ENCODE measurements around the gene CLSTN3. TPM values are rescaled to one million over a fixed set of nuclear protein-coding genes. Genes with fewer than 3 reads are reported as not detected.

CLSTN3 gene
- total RNA-seq, 1 experiment from 2014 or later = 40.2 TPM

DNA sequence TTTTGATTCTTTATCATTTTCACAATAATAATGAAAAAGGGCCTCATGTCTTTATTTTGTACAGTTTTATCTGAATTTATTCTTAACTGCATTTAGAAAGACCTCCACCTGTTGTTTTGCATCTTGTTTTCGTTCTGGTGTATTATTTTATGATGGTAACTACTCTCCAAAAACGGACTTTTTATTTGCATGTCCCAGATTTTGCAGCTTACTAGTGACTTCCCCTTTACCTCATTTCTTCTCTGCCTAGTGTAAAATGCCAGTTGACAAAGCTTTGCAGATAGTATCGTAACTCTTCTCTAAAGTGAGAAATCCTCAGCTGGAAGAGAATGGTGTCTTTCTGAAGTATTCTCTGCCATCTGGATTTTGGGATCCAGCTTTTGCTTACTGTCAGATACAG, 76.5 kb downstream of the CLSTN3 start:
- TF ChIP-seq, protein P1, sequence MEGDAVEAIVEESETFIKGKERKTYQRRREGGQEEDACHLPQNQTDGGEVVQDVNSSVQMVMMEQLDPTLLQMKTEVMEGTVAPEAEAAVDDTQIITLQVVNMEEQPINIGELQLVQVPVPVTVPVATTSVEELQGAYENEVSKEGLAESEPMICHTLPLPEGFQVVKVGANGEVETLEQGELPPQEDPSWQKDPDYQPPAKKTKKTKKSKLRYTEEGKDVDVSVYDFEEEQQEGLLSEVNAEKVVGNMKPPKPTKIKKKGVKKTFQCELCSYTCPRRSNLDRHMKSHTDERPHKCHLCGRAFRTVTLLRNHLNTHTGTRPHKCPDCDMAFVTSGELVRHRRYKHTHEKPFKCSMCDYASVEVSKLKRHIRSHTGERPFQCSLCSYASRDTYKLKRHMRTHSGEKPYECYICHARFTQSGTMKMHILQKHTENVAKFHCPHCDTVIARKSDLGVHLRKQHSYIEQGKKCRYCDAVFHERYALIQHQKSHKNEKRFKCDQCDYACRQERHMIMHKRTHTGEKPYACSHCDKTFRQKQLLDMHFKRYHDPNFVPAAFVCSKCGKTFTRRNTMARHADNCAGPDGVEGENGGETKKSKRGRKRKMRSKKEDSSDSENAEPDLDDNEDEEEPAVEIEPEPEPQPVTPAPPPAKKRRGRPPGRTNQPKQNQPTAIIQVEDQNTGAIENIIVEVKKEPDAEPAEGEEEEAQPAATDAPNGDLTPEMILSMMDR (IDR thresholded peaks at IDR 0.05; ENCODE audit: insufficient read depth in 1 of 2, low read depth in 1 of 2, low read length in 1 of 2, severe bottlenecking in 1 of 2, unreplicated experiment in 1 of 2) = no peak
- POLR2A ChIA-PET = no interaction called here
- no peaks in the 10 kb centered on the region for H3K4me1 ChIP-seq
- Mint-ChIP-seq H3K4me3 (ENCODE audit: unreplicated experiment) (no peak overlapping the region), H3K4me1 (ENCODE audit: low read depth, unreplicated experiment) (no peaks in the 10 kb centered on the region), H3K27me3 (ENCODE audit: insufficient read depth, unreplicated experiment) (no peaks in the 10 kb centered on the region), H3K36me3 (ENCODE audit: insufficient read depth, unreplicated experiment) (peaks cover 78% of the 10 kb centered on the region), H3K9me3 (ENCODE audit: unreplicated experiment) (no peaks in the 10 kb centered on the region), H3K27ac (ENCODE audit: unreplicated experiment) (no peak overlapping the region)
- intact Hi-C loops (cut with micrococcal nuclease; ENCODE audit: unreplicated experiment) = no loop called here
- no peaks in the 10 kb centered on the region for H3K9me3 ChIP-seq
- BruUV-seq (replicated peaks) = no TSS peak
- DNase-seq = no peak
- CTCF ChIA-PET = no interaction called here
- H3K36me3 ChIP-seq (ENCODE audit: control insufficient read depth, insufficient read depth, low read length) = peaks cover 12% of the 10 kb centered on the region
- H3K4me3 ChIP-seq (ENCODE audit: low read depth, low read length) = no peak overlapping the region
- no peaks in the 10 kb centered on the region for H3K27me3 ChIP-seq (replicated peaks; ENCODE audit: control insufficient read depth, insufficient read depth, low read length)

DNA sequence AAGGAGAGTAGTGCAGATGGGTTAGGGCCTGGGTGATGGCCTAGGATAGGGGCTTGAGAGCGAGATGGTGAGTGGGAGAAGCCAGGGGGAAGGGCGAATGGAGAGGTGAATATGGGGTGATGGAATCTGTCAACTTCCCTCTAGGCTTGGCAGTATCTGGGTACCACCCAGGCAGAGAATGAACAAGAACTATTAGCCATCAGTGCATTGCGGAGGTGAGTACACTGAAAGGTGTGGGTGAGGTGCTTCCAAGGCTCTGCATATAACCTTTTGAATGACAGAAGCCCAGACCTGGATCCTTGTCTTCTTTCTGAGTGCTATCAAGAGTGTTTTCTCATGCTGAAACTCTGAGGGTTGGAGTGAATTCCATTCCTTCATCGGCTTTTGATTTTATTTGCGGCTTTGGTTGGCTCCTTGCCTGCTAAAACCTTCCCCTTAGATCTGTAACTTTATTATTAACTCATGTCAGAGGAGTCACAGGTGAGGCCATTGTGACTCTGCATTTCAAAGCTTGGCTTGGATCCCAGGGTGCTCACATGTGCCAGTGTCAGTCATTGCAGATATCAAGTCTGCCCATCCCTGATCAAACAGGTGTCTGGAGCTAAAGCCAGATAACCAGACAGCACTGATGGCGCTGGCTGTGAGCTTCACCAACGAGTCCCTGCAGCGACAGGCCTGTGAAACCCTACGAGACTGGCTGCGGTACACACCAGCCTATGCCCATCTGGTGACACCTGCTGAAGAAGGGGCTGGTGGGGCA, 77.9 kb downstream of the CLSTN3 start:
- no peaks in the 10 kb centered on the region for H3K4me1 ChIP-seq
- DNase-seq = no peak
- H3K4me3 Mint-ChIP-seq (ENCODE audit: unreplicated experiment) = no peak overlapping the region
- H3K4me3 ChIP-seq (ENCODE audit: low read depth, low read length) = no peak overlapping the region
- H3K36me3 ChIP-seq (ENCODE audit: control insufficient read depth, insufficient read depth, low read length) = peaks cover 6% of the 10 kb centered on the region; the same call in 1 of the 2 replicates
- H3K27me3 Mint-ChIP-seq (ENCODE audit: insufficient read depth, unreplicated experiment) = no peaks in the 10 kb centered on the region
- peaks cover 75% of the 10 kb centered on the region for H3K36me3 Mint-ChIP-seq (ENCODE audit: insufficient read depth, unreplicated experiment)
- no peaks in the 10 kb centered on the region for H3K9me3 Mint-ChIP-seq (ENCODE audit: unreplicated experiment)
- intact Hi-C loops (cut with micrococcal nuclease; ENCODE audit: unreplicated experiment) = no loop called here
- no peak overlapping the region for H3K27ac Mint-ChIP-seq (ENCODE audit: unreplicated experiment)
- 0 out of 2 replicates have a peak, but pooled peaks cover 5% of the 10 kb centered on the region for H3K9me3 ChIP-seq
- TF ChIP-seq, protein P1 (IDR thresholded peaks at IDR 0.05; ENCODE audit: insufficient read depth in 1 of 2, low read depth in 1 of 2, low read length in 1 of 2, severe bottlenecking in 1 of 2, unreplicated experiment in 1 of 2) = no peak
- H3K27me3 ChIP-seq (replicated peaks; ENCODE audit: control insufficient read depth, insufficient read depth, low read length) = no peaks in the 10 kb centered on the region
- ChIA-PET POLR2A (no interaction called here), CTCF (no interaction called here)
- no peaks in the 10 kb centered on the region for H3K4me1 Mint-ChIP-seq (ENCODE audit: low read depth, unreplicated experiment)
- BruUV-seq (replicated peaks) = no TSS peak

Other genes with a start within 250 kb of the CLSTN3 start
- gene LRRC23, start 225.5 kb upstream of the CLSTN3 start, total RNA-seq (2022) = 7.8 and 8.6 TPM in 2 replicates
- gene ENO2, start 215.8 kb upstream of the CLSTN3 start, total RNA-seq (2022) = 23.2 and 25.3 TPM in 2 replicates
- 126 TPM in 2 replicates for gene ATN1, start 202.4 kb upstream of the CLSTN3 start, total RNA-seq (2022)
- gene RNU7-1, start 186.6 kb upstream of the CLSTN3 start, total RNA-seq (2022) = not detected in 2 replicates
- gene C12orf57, start 186.3 kb upstream of the CLSTN3 start, total RNA-seq (2022) = 111 TPM in 2 replicates
- gene PTPN6, start 179.0 kb upstream of the CLSTN3 start, total RNA-seq (2022) = 43.9 and 54.8 TPM in 2 replicates
- 411 and 479 TPM in 2 replicates for gene PHB2, start 159.7 kb upstream of the CLSTN3 start, total RNA-seq (2022)
- 149 and 161 TPM in 2 replicates for gene EMG1, start 159.5 kb upstream of the CLSTN3 start, total RNA-seq (2022)
- gene LPCAT3, start 111.9 kb upstream of the CLSTN3 start, total RNA-seq (2022) = 142 and 155 TPM in 2 replicates
- 5.3 and 6.1 TPM in 2 replicates for gene C1S, start 69.7 kb upstream of the CLSTN3 start, total RNA-seq (2022)
- 3.9 and 4.2 TPM in 2 replicates for gene C1R, start 37.9 kb upstream of the CLSTN3 start, total RNA-seq (2022)
- gene C1RL, start 21.2 kb upstream of the CLSTN3 start, total RNA-seq (2022) = 38.7 and 40.2 TPM in 2 replicates
- 0.86 and 1.8 TPM in 2 replicates for gene RBP5, start 1.5 kb upstream of the CLSTN3 start, total RNA-seq (2022)
- 74.5 and 82.7 TPM in 2 replicates for gene PEX5, start 59.3 kb downstream of the CLSTN3 start, total RNA-seq (2022)
- not detected in 2 replicates for gene ACSM4, start 173.7 kb downstream of the CLSTN3 start, total RNA-seq (2022)

Data from Caco-2 (cell line).